Neural progenitor cell (in vitro differentiated cells): ENCODE results near the gene PCYT1A.

Experiments used
- EZH2 ChIP-seq: fragments of 200-600 bp; sonication (generic); IDR thresholded peaks from 2 replicates; pipeline ENCODE4 v1.6.1; 2017; ENCODE audit warnings: antibody characterized with exemption, mild to moderate bottlenecking, moderate library complexity
- EZH2phosphoT487 ChIP-seq: fragments of 200-600 bp; sonication (generic); IDR thresholded peaks from 2 replicates; pipeline ENCODE4 v1.6.1; 2017; ENCODE audit warnings: antibody characterized with exemption
- TF ChIP-seq, protein P1 (sequence below): fragments of 200-600 bp; sonication (generic); IDR thresholded peaks from 2 replicates; pipeline ENCODE4 v1.5.1; 2017; ENCODE audit warnings: antibody characterized with exemption, mild to moderate bottlenecking

DNA sequence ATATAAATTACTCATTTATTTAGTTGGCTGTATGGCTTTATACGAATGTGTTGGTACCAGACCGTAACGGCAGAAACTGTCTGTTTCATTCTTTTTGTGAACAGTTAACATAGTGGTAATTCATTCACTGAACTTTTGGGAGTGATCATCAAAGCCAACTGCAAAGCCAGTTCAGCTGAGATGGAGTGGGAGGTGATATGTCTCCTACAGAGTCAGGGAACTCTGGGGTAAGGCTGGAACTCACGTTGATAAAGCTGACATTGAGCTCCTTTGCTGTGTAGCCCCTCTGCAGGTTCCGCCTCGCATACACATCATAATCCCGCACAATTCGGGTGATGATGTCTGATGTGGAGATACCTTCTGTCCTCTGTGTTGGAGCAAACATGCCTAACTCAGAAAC is 45.8 kb downstream of the PCYT1A start:
- TF ChIP-seq, protein P1, sequence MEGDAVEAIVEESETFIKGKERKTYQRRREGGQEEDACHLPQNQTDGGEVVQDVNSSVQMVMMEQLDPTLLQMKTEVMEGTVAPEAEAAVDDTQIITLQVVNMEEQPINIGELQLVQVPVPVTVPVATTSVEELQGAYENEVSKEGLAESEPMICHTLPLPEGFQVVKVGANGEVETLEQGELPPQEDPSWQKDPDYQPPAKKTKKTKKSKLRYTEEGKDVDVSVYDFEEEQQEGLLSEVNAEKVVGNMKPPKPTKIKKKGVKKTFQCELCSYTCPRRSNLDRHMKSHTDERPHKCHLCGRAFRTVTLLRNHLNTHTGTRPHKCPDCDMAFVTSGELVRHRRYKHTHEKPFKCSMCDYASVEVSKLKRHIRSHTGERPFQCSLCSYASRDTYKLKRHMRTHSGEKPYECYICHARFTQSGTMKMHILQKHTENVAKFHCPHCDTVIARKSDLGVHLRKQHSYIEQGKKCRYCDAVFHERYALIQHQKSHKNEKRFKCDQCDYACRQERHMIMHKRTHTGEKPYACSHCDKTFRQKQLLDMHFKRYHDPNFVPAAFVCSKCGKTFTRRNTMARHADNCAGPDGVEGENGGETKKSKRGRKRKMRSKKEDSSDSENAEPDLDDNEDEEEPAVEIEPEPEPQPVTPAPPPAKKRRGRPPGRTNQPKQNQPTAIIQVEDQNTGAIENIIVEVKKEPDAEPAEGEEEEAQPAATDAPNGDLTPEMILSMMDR, result no peak
- no peak for TF ChIP-seq EZH2
- no peak for TF ChIP-seq EZH2phosphoT487
